ENCODE results near the gene BAK1.

DNA sequence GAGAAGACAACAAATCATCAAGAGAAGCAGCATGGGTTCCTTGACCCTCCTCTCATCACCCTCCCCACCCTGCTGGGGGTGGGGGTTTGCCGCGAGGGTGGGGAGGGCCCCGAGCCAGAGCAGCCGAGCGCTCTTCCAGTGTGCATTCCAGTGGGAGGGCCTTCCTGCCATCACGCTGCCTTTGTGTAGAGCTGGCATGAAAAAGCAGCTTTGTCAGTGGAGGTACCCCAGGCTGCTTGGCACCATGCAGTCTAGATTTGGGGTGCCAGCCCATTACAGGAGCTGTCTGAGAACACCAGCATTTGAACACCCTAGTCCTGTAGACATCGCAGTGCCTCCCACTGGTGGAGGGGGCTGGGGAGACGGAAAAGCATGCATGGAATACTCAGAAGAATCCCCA lies 12.2 kb downstream of the BAK1 start:
- TF ChIP-seq, protein P1, sequence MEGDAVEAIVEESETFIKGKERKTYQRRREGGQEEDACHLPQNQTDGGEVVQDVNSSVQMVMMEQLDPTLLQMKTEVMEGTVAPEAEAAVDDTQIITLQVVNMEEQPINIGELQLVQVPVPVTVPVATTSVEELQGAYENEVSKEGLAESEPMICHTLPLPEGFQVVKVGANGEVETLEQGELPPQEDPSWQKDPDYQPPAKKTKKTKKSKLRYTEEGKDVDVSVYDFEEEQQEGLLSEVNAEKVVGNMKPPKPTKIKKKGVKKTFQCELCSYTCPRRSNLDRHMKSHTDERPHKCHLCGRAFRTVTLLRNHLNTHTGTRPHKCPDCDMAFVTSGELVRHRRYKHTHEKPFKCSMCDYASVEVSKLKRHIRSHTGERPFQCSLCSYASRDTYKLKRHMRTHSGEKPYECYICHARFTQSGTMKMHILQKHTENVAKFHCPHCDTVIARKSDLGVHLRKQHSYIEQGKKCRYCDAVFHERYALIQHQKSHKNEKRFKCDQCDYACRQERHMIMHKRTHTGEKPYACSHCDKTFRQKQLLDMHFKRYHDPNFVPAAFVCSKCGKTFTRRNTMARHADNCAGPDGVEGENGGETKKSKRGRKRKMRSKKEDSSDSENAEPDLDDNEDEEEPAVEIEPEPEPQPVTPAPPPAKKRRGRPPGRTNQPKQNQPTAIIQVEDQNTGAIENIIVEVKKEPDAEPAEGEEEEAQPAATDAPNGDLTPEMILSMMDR (optimal IDR thresholded peaks at IDR 0.05 in 1 of 3, IDR thresholded peaks at IDR 0.05 in 1 of 3, conservative IDR thresholded peaks at IDR 0.05 in 1 of 3; ENCODE audit: extremely low read depth in 1 of 3, insufficient read depth in 2 of 3, low read length in 3 of 3), result no peak
- TF ChIP-seq EZH2 (IDR thresholded peaks at IDR 0.05; ENCODE audit: low read length), result no peak

All from keratinocyte (primary cell).